BJ (cell line): ENCODE results near the gene CCDC63. TPM values are rescaled to one million over a fixed set of nuclear protein-coding genes. Genes with fewer than 3 reads are reported as not detected.

Source experiments
- CTCF ChIA-PET: fragments of 350-600 bp; formaldehyde crosslinking; extraction: SDS; loops from one replicate; lab custom pipeline; 2021; ENCODE audit warnings: antibody characterized with exemption, inconsistent platforms; lab: Yijun Ruan, JAX
- POLR2A ChIA-PET: fragments of 300-600 bp; sonication (Branson Sonifier 250); formaldehyde crosslinking; extraction: SDS; loops from one replicate; lab custom pipeline; 2021; ENCODE audit warnings: antibody characterized with exemption; lab: Charles Lee
- DNase-seq: peaks from one replicate; pipeline ENCODE4 v3.0.0-alpha.2; 2011; ENCODE audit warnings: low read depth
- H3K27me3 ChIP-seq: 2 replicates; pipeline ENCODE4 v1.6.0; 2011; ENCODE audit warnings: low read length; ENCODE audit not compliant: control insufficient read depth, insufficient read depth
- H3K36me3 ChIP-seq: 2 replicates; pipeline ENCODE4 v1.5.1; 2011; ENCODE audit warnings: low read length; ENCODE audit not compliant: control insufficient read depth, insufficient read depth
- H3K4me3 ChIP-seq: 2 replicates; pipeline ENCODE4 v1.5.1; 2011; ENCODE audit warnings: low read depth, mild to moderate bottlenecking, control low read depth, low read length
- polyA plus RNA-seq: library from polyadenylated mRNA; depleted of rRNA; stranded (reverse); fragments of >200 nt; gene quantifications from 2 replicates; pipeline ENCODE4 v1.2.3, GENCODE V29; 2011
- TF ChIP-seq, protein P1 (sequence below): IDR thresholded peaks from 2 replicates; pipeline ENCODE4 v1.5.1; 2011; ENCODE audit warnings: low read depth, mild to moderate bottlenecking, control low read depth, inconsistent platforms, low read length, moderate library complexity; ENCODE audit not compliant: insufficient read depth

CCDC63 gene
- polyA plus RNA-seq, 1 experiment: not detected

DNA sequence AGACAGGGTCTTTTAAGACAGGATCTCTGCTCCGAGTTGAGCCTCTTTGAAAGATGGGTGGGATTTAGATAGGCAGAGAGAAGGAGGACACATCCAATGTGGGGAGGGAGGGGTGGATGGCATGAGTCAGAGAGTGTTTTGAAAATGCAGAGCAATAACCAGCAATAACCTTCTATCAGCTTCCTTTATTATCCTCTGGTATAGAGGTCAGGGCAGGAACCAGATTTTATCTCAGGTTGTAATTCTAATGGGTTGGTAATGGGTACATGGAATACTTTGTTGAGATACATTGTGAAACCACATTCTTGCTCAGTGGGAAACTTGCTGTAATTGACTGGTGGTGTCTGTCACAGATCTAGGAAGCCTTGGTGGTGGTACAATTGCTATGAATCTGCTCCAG is 37.6 kb upstream of the CCDC63 start:
- 0 out of 2 replicates have a peak, but pooled peaks cover 1% of the 10 kb centered on the region for H3K27me3 ChIP-seq
- TF ChIP-seq, protein P1, sequence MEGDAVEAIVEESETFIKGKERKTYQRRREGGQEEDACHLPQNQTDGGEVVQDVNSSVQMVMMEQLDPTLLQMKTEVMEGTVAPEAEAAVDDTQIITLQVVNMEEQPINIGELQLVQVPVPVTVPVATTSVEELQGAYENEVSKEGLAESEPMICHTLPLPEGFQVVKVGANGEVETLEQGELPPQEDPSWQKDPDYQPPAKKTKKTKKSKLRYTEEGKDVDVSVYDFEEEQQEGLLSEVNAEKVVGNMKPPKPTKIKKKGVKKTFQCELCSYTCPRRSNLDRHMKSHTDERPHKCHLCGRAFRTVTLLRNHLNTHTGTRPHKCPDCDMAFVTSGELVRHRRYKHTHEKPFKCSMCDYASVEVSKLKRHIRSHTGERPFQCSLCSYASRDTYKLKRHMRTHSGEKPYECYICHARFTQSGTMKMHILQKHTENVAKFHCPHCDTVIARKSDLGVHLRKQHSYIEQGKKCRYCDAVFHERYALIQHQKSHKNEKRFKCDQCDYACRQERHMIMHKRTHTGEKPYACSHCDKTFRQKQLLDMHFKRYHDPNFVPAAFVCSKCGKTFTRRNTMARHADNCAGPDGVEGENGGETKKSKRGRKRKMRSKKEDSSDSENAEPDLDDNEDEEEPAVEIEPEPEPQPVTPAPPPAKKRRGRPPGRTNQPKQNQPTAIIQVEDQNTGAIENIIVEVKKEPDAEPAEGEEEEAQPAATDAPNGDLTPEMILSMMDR: no peak
- H3K4me3 ChIP-seq: no peak overlapping the region
- no peaks in the 10 kb centered on the region for H3K36me3 ChIP-seq
- DNase-seq: no peak
- POLR2A ChIA-PET: no interaction called here
- CTCF ChIA-PET: no interaction called here

DNA sequence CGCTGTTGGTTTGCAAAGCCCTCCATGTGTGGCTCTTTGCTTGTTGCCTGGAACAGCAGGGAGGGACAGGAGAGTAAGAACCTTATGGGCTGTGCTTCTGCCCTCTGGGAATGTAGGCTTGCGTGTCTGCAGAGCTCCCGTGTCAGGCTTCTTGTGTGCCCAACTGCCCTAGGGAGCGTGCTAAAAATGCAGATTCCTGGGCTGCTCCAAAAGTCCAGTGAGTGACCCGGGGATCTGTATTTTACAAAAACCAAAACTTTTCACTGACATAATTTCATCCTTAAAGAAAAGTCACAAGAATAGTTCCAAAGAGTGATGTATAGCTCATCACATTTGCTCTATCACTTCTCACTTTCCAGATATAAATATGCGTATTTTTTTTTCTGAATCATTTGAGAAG is 34.8 kb upstream of the CCDC63 start:
- 0 out of 2 replicates have a peak, but pooled peaks cover 1% of the 10 kb centered on the region for H3K27me3 ChIP-seq
- no peak overlapping the region for H3K4me3 ChIP-seq
- no peaks in the 10 kb centered on the region for H3K36me3 ChIP-seq
- no peak for DNase-seq
- POLR2A ChIA-PET: no interaction called here
- CTCF ChIA-PET: interaction anchor here (0.6 to 1.0 kb wide), 2 partner anchors 14 to 15 kb away, joined by 3 to 4 read pairs; no protein-coding TSS in a partner anchor
- TF ChIP-seq, protein P1: no peak

DNA sequence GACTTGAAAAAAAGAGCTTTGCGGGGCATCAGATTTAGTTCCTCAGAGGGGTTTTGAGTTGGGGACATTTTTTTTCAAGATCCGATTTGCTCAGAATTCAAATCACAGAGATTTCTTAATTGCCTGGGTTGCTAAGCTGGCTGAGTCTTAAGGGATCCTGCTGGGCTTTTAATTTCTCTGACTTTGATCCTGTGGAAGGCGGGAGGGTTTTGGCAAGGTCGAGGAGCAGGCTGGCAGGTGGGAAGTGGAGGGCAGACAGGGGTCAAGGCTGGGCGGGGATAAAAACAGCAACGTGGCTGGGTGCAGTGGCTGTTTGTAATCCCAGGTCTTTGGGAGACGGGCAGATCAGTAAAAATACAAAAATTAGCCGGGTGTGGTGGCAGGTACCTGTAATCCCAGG is 33.5 kb upstream of the CCDC63 start:
- no peak for DNase-seq
- ChIA-PET POLR2A (no interaction called here), CTCF (interaction anchor here (1.8 kb wide), 1 partner anchor 14 kb away, joined by 5 read pairs; no protein-coding TSS in a partner anchor)
- no peak overlapping the region for H3K4me3 ChIP-seq
- no peaks in the 10 kb centered on the region for H3K36me3 ChIP-seq
- TF ChIP-seq, protein P1: no peak
- H3K27me3 ChIP-seq: 0 out of 2 replicates have a peak, but pooled peaks cover 1% of the 10 kb centered on the region

DNA sequence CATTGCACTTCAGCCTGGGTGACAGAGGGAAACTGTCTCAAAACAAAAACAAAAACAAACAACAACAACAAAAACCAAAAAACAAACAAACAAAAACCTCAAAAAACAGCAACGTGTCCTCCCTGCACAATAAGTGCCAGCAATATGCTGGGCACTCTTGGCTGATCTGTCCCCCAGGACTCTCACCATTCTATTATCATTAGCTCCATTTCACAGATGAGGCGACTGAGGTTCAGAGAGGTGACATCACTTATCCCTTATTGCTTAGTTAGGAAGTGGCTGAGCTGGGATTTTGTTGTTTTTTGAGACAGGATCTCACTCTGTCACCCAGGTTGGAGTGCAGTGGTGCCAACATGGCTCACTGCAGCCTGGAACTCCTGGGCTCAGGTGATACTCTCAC is 33.0 kb upstream of the CCDC63 start:
- Histone ChIP-seq H3K4me3 (no peak overlapping the region), H3K36me3 (no peaks in the 10 kb centered on the region), H3K27me3 (0 out of 2 replicates have a peak, but pooled peaks cover 1% of the 10 kb centered on the region)
- TF ChIP-seq, protein P1: no peak
- ChIA-PET POLR2A (no interaction called here), CTCF (interaction anchor here (1.8 kb wide), 1 partner anchor 14 kb away, joined by 5 read pairs; no protein-coding TSS in a partner anchor)
- DNase-seq: no peak

DNA sequence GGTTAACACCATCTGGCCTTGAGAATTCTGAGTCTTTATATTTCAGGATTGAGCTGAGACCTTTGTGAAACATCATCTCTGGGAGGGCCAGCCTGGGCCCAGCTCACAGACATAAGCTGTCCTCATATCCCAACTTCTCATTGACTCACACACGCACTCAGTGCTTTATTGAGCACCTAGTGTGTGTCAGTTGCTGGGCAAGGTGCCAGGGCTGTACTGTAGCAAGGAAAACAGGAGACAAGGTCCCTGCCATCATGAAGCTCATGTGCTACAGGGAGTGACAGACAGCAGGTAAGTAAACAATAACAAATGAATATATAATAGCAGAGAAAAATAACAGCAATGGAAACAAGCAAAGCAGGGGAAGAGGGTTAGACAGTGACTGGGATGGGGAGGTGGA is 30.5 kb upstream of the CCDC63 start:
- ChIA-PET CTCF (no interaction called here), POLR2A (no interaction called here)
- H3K36me3 ChIP-seq: no peaks in the 10 kb centered on the region
- no peak overlapping the region for H3K4me3 ChIP-seq
- DNase-seq: no peak
- 0 out of 2 replicates have a peak, but pooled peaks cover 1% of the 10 kb centered on the region for H3K27me3 ChIP-seq
- TF ChIP-seq, protein P1: no peak
